ENCODE measurements around the gene ZG16. TPM values are rescaled to one million over a fixed set of nuclear protein-coding genes. Genes with fewer than 3 reads are reported as not detected.

ZG16 gene
- total RNA-seq, 6 experiments from 2014 or later = 0.06 to 3.1 (median 1.1) TPM

DNA sequence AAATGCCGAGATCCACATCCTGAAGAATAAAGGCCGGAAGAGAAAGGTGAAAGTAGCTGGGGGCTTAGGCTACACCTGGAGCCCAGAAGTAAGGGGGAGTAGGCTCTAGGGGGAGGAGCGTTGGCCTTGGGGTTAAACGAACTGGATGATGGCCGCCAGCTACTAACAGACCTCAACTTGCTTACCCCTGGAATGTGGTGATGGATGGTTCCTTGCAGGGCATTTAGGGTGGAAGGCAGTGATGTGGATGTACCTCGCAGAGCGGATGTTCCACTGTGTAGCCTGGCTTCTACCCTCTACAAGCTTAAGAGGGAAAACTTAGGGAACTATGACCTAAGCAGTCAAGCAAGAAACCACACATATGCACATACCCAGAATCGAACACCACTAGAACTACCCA is 26.0 kb downstream of the ZG16 start:
- ATAC-seq = no peak
- Histone ChIP-seq H3K4me3 (no peak overlapping the region), H3K36me3 (peaks cover 0 to 3% (median under 1%) of the 10 kb centered on the region in 4 donors), H3K27me3 (no peaks in the 10 kb centered on the region), H3K9me3 (no peaks in the 10 kb centered on the region), H3K4me1 (peaks cover 0 to 15% (median 5%) of the 10 kb centered on the region in 4 donors), H3K27ac (peak overlapping the region in 2 of 3 donors; percentile 93 to 98)
- DNase-seq = peak in 1 of 3 donors; percentile 25
- TF ChIP-seq, protein P1, sequence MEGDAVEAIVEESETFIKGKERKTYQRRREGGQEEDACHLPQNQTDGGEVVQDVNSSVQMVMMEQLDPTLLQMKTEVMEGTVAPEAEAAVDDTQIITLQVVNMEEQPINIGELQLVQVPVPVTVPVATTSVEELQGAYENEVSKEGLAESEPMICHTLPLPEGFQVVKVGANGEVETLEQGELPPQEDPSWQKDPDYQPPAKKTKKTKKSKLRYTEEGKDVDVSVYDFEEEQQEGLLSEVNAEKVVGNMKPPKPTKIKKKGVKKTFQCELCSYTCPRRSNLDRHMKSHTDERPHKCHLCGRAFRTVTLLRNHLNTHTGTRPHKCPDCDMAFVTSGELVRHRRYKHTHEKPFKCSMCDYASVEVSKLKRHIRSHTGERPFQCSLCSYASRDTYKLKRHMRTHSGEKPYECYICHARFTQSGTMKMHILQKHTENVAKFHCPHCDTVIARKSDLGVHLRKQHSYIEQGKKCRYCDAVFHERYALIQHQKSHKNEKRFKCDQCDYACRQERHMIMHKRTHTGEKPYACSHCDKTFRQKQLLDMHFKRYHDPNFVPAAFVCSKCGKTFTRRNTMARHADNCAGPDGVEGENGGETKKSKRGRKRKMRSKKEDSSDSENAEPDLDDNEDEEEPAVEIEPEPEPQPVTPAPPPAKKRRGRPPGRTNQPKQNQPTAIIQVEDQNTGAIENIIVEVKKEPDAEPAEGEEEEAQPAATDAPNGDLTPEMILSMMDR (IDR thresholded peaks at IDR 0.05) = no peak
- no peak for TF ChIP-seq POLR2A (IDR thresholded peaks at IDR 0.05)
- intact Hi-C loops (cut with DNase I) = no loop called here
- 78% methylated on average over 7 of the region's 8 CpGs for WGBS (ENCODE audit: insufficient coverage, low coverage, low lambda C conversion rate, missing lambda C conversion rate)

DNA sequence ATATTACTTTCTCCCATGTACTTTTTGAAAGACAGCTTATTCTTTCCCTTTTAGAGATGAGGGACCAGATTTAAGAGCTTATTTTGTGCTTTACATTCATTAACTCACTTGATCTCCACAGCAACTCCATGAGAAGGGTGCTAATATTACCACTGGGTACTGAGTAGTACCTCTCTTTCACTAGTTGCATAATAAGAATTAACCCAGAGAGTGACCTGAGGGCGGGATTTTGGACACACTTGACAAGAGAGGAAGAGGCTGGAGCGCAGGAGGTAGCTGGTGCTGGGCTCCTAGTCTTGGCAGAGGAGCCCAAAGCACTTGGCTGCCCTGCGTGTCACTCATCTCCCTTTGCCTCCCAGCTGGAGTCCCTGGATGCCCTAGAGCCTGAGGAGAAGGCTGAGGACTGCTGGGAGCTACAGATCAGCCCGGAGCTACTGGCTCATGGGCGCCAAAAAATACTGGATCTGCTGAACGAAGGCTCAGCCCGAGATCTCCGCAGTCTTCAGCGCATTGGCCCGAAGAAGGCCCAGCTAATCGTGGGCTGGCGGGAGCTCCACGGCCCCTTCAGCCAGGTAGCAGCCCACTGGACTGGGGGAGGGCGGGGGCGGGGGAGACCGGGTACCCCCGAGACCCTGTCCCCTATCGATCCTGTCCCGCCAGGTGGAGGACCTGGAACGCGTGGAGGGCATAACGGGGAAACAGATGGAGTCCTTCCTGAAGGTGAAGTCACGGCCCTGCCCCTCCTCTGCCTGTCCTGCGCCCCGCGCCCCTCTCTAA is 26.6 kb downstream of the ZG16 start:
- Histone ChIP-seq H3K27ac (peak overlapping the region; percentile 93 to 98 (median 98)), H3K36me3 (peaks cover 0 to 5% (median 0%) of the 10 kb centered on the region in 4 donors), H3K4me1 (peaks cover 0 to 15% (median 5%) of the 10 kb centered on the region in 4 donors), H3K4me3 (peak overlapping the region; percentile 75 to 98 (median 79)), H3K9me3 (no peaks in the 10 kb centered on the region), H3K27me3 (no peaks in the 10 kb centered on the region)
- intact Hi-C loops (cut with DNase I) = no loop called here
- 0% methylated on average over 2 of the region's 26 CpGs for WGBS (ENCODE audit: insufficient coverage, low coverage, low lambda C conversion rate, missing lambda C conversion rate)
- TF ChIP-seq, protein P1 (IDR thresholded peaks at IDR 0.05) = no peak
- no peak for TF ChIP-seq POLR2A (IDR thresholded peaks at IDR 0.05)
- peak in 2 of 3 donors; percentile 89 to 90 for DNase-seq
- peak; percentile 24 to 59 (median 57) for ATAC-seq

DNA sequence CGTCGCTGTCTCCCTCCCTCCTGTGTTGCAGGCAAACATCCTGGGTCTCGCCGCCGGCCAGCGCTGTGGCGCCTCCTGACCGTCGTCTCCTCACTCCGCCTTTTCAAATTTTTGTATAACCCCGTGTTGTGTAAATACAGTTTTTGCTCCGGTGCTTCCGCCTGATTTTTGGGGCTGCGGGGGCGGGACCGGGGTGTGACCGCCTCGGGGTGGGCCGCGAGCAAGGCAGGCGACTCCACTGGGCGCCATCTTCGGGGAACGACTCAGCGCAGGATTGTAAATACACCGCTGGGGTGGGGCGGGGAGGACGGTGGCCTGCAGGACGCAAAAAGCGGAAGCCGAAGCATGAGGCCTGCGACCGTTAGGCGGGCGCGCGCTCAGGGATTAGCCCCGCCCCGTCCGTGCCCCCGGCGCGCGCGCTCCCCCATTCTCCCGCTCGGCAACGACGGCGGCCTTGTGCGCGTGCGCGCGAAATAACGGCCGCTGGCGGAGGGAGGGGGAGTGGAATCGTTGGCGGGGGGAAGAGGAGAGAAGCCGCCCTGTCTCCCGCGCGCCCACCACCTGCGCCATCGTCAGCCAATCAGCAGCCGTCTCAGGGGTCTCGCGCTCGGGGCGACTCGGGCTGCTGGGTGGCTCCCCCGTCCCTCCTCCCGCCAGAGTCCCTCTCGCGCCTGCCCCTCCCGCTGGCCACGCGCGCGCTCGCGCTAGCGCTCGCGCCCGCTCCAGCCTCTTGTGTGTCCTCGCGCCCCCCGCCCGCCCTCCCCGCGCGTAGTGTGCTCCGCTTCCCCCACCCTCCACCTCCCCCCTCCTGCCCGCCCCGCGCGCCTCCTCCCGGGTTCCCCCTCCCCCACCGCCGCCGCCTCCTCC is 27.4 kb downstream of the ZG16 start:
- ATAC-seq = peak; percentile 81 to 88 (median 86)
- Histone ChIP-seq H3K27me3 (no peaks in the 10 kb centered on the region), H3K9me3 (no peaks in the 10 kb centered on the region), H3K27ac (peak overlapping the region; percentile 93 to 98 (median 98)), H3K36me3 (peaks cover 0 to 10% (median 0%) of the 10 kb centered on the region in 4 donors), H3K4me1 (peaks cover 0 to 16% (median 5%) of the 10 kb centered on the region in 4 donors), H3K4me3 (peak overlapping the region; percentile 75 to 98 (median 79))
- peak; percentile 82 for TF ChIP-seq POLR2A (IDR thresholded peaks at IDR 0.05)
- TF ChIP-seq, protein P1 (IDR thresholded peaks at IDR 0.05) = no peak
- DNase-seq = peak; percentile 98 to 99 (median 99)
- intact Hi-C loops (cut with DNase I) = no loop called here
- WGBS (ENCODE audit: insufficient coverage, low coverage, low lambda C conversion rate, missing lambda C conversion rate) = 0% methylated on average over 29 of the region's 103 CpGs

DNA sequence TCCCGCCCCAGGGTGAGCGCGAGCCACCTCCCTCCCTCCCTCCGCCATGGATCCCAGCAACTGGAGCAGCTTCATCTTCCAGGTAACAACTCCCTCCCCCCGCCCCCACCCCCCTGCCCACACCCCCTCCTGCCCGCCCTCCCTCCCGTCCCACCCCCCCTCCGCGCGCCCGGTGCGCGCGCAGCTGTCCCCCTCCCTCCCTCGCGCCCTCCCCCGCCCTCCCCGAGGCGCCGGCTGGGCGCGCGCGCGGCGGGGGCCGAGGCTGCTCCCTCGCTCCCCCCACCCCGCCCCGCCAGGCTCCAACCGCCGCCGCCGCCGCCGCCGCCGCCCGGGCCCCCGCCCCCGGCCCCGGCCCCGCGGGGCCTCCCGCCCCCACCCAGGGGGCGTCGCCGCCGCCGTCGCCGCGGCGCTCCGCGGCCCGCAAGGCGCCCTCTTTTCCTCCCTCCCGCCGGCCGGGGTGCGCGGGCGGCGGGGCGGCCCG is 28.1 kb downstream of the ZG16 start, which contains the start of gene MAZ:
TSS of gene MAZ (plus strand) at position 431 of the 481 bp plus-strand sequence. CDS start 173 bp downstream, outside the sequence.
- H3K4me3 ChIP-seq = peak within 1 kb of the TSS; percentile 75 to 98 (median 79)
- peaks cover 0 to 22% (median 5%) of the 10 kb centered on the region in 4 donors for H3K4me1 ChIP-seq
- H3K9me3 ChIP-seq = no peaks in the 10 kb centered on the region
- peaks cover 0 to 10% (median 0%) of the 10 kb centered on the region in 4 donors for H3K36me3 ChIP-seq
- no peaks in the 10 kb centered on the region for H3K27me3 ChIP-seq
- 0% methylated on average over 15 of the region's 67 CpGs for WGBS (ENCODE audit: insufficient coverage, low coverage, low lambda C conversion rate, missing lambda C conversion rate)
- DNase-seq (no peak), ATAC-seq (peak; percentile 2 to 18 (median 4))
- intact Hi-C loops (cut with DNase I) = no loop called here
- H3K27ac ChIP-seq = peak within 1 kb of the TSS; percentile 93 to 98 (median 98)
- TF ChIP-seq POLR2A (IDR thresholded peaks at IDR 0.05) = no peak
- TF ChIP-seq, protein P1 (IDR thresholded peaks at IDR 0.05) = no peak

Measured in right lobe of liver (tissue), 6 donors.